AG09309 (cell line): ENCODE data around the gene CUL2.
A peak's percentile ranks its signal among the peaks of the same experiment; 100 is the strongest.

ENCODE experiments used
- DNase-seq: peaks from one replicate; pipeline ENCODE4 v3.0.0-alpha.2; 2010; ENCODE audit warnings: low read depth
- H3K4me3 ChIP-seq: 2 replicates; pipeline ENCODE4 v1.5.1; 2011; ENCODE audit warnings: mild to moderate bottlenecking, low read depth, low read length, moderate library complexity; ENCODE audit not compliant: control insufficient read depth
- CTCF ChIP-seq: IDR thresholded peaks from 2 replicates; pipeline ENCODE4 v1.5.1; 2011; ENCODE audit warnings: mild to moderate bottlenecking, low read depth, low read length, inconsistent platforms; ENCODE audit not compliant: insufficient read depth, control insufficient read depth; ENCODE audit errors: missing control alignments

Gene CUL2

DNA sequence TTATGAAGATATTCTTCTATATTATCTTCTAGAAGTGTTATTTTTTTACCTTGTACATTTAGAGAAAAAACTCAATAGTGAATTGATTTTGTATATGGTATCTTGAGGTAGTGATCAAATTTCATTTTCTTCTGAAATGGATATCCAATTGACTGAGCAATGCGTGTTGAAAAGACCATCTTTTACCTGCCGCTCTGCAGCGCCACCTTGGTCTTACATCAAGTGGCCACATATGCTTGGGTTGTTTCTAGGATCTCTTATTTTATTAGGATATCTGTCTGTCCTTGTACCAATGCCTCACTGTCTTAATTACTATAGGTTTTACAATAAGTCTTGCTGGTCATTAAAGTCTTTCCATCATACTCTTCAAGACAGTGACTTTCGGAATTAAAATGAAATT lies 53.0 kb downstream of the CUL2 start:
- no peak for TF ChIP-seq CTCF
- no peak for DNase-seq
- no peak overlapping the region for H3K4me3 ChIP-seq

DNA sequence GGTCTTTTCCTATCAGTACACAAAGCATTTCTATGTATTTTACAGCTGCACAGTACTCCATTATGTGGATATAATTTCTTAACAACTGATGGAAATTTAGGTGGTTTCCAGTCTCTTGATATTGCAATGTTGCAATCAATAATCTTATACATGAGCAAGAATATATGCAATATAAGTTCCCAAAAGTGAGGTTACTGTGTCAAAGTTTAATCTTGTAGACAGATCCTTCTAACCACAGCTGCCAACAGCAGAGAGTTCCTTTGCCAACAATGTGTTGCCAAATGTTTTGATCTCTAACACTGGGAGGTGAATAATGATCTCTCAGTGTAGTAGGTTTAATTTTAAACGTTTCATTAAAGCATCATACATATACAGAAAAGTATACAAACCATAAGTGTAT lies 54.5 kb downstream of the CUL2 start:
- H3K4me3 ChIP-seq: no peak overlapping the region
- DNase-seq: no peak
- TF ChIP-seq CTCF: no peak

GRCh38 chr10:35027567-35027966 lies 62.6 kb downstream of the CUL2 start:
- no peak overlapping the region for H3K4me3 ChIP-seq
- no peak for DNase-seq
- TF ChIP-seq CTCF: peak; percentile 36

- H3K4me3 ChIP-seq: no peak overlapping the region
- TF ChIP-seq CTCF: no peak
- DNase-seq: peak; percentile 41
Observed at GRCh38 chr10:35025916-35026315, 64.2 kb downstream of the CUL2 start.

- TF ChIP-seq CTCF: no peak
- H3K4me3 ChIP-seq: no peak overlapping the region
- no peak for DNase-seq
Observed at GRCh38 chr10:35020481-35020880, 69.7 kb downstream of the CUL2 start.

DNA sequence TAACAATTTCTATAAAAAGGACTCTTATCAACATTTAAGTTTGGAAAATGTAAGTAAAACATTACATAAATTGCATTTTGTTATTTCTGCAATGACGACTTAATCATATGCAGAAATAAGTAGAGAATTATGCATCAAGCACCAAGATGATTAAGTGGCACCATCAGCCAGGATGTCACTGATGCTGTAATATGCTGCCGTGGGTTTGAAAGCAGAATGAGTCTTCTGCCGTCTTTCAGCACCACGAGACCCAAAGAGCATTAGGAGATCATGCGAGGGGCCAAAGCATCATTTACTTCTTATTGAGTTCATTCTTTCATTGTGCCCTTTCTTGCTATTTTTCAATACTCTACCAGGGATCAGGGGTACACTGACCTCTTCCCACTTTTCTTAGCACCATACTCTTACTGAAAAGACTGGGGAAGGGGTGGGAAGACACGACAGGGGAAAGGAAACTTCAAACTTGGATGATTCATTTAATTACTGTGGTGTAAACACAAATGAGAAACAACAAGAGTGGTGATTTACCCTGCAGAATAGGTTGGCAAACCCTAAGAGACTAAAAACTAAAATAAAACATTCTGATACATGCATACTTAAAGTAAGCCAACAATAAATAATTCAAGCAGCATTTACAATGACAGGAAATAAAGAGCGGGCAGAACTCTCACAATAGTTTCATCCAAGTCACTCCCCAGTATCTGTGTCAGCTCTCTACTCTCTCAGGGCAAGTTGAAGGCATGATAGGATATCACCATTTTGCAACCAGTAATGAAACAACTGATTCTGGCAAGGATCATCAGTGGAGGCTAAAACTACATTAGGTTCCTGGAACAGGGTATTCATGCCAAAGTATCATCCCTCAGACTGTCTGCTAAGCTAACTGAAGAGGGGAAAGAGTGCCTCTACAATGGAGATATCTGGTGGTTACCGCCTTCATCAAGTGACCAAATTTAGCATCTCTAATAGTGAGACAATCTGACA lies 70.8 kb downstream of the CUL2 start:
- H3K4me3 ChIP-seq: no peak overlapping the region
- no peak for DNase-seq
- TF ChIP-seq CTCF: no peak
